GM23248 (cell line): ENCODE results near the gene CLIP2.

ENCODE experiments used
- EZH2 ChIP-seq: fragments of 200-600 bp; sonication (generic); IDR thresholded peaks from 2 replicates; pipeline ENCODE4 v1.6.1; 2018; ENCODE audit warnings: antibody characterized with exemption, mild to moderate bottlenecking; ENCODE audit not compliant: insufficient read depth, poor library complexity, severe bottlenecking
- EZH2phosphoT487 ChIP-seq: fragments of 200-600 bp; sonication (generic); IDR thresholded peaks from 2 replicates; pipeline ENCODE4 v1.6.1; 2018; ENCODE audit warnings: antibody characterized with exemption, moderate library complexity, mild to moderate bottlenecking, low read depth; ENCODE audit not compliant: insufficient read depth

DNA sequence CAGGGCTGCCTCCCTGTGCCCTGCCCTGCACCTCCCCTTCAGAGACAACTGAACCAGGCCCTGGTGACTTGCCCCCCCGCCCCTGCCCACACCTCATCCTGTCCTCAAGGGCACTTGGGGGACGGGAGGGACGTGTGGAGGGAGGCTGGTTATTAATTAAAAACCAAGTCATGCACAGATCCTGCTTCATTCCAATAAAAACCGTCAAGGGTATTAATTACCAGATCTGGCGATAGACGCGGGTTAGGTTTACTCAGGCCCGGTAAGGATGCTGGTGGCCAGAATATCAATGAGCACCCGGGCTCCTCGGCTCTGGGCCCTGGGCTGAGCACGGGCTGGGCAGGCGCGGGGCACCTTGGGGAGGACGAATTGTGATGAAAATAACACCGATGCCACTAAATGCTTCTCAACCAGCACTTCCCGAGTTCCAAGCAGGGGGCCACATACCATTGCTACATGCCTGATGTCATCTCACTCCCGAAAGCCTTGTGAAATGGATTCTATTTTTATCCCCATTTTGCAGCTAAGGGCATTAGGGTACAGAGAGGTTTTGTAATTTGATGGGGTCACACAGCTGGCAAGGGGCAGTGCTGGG lies 140.0 kb downstream of the CLIP2 start:
- TF ChIP-seq EZH2 (no peak), EZH2phosphoT487 (no peak)
